PFSK-1 (cell line): ENCODE measurements around the gene PERM1.

ENCODE experiments used
- FOXP2 ChIP-seq: optimal IDR thresholded peaks from 2 replicates; pipeline ENCODE3; 2011; ENCODE audit warnings: borderline replicate concordance, control low read depth, inconsistent platforms; ENCODE audit not compliant: insufficient read depth; ENCODE audit errors: extremely low read length, extremely low read depth
- POLR2AphosphoS5 ChIP-seq: IDR thresholded peaks from 2 replicates; pipeline ENCODE4 v1.6.1; 2012; ENCODE audit warnings: low read depth, mild to moderate bottlenecking, control low read depth, low read length, moderate library complexity
- REST ChIP-seq, 2 experiments: IDR thresholded peaks; 2 replicates each; pipeline versions ENCODE4 v1.6.1 to v1.8.0; 2011 to 2012; ENCODE audit warnings: low read depth in 2 of 2, low read length in 2 of 2, control low read depth in 1 of 2, inconsistent platforms in 1 of 2, mild to moderate bottlenecking in 1 of 2, moderate library complexity in 1 of 2; ENCODE audit not compliant: insufficient read depth in 1 of 2
- SIN3A ChIP-seq: IDR thresholded peaks from 2 replicates; pipeline ENCODE4 v1.6.1; 2012; ENCODE audit warnings: mild to moderate bottlenecking, low read length, moderate library complexity, borderline replicate concordance; ENCODE audit not compliant: insufficient read depth
- TAF1 ChIP-seq: IDR thresholded peaks from 2 replicates; pipeline ENCODE4 v1.6.1; 2012; ENCODE audit warnings: low read length, control low read depth, borderline replicate concordance; ENCODE audit not compliant: insufficient read depth

PERM1 gene

GRCh38 chr1:970973-971730 lies 10.7 kb downstream of the PERM1 start:
- no peak for TF ChIP-seq REST (IDR thresholded peaks at IDR 0.05; ENCODE audit: insufficient read depth in 1 of 2, low read depth in 2 of 2, low read length in 2 of 2)
- no peak for TF ChIP-seq POLR2AphosphoS5
- no peak for TF ChIP-seq TAF1
- no peak for TF ChIP-seq FOXP2
- no peak for TF ChIP-seq SIN3A

- TF ChIP-seq SIN3A = no peak
- TF ChIP-seq POLR2AphosphoS5 = no peak
- TF ChIP-seq TAF1 = no peak
- TF ChIP-seq FOXP2 = no peak
- TF ChIP-seq REST (IDR thresholded peaks at IDR 0.05; ENCODE audit: insufficient read depth in 1 of 2, low read depth in 2 of 2, low read length in 2 of 2) = no peak
These were observed 11.5 kb downstream of the PERM1 start for GRCh38 chr1:970242-970972.

- TF ChIP-seq FOXP2 = no peak
- TF ChIP-seq TAF1 = no peak
These were observed 12.5 kb downstream of the PERM1 start for GRCh38 chr1:969260-969855.

GRCh38 chr1:967466-968343 lies 14.2 kb downstream of the PERM1 start:
- no peak for TF ChIP-seq POLR2AphosphoS5
- TF ChIP-seq FOXP2 = no peak
- TF ChIP-seq TAF1 = no peak

- no peak for TF ChIP-seq TAF1
- no peak for TF ChIP-seq FOXP2
- TF ChIP-seq SIN3A = no peak
- TF ChIP-seq POLR2AphosphoS5 = no peak
- no peak for TF ChIP-seq REST (IDR thresholded peaks at IDR 0.05; ENCODE audit: insufficient read depth in 1 of 2, low read depth in 2 of 2, low read length in 2 of 2)
These were observed 15.1 kb downstream of the PERM1 start for GRCh38 chr1:966704-967300.
